ACHN (cell line): Measurements from ENCODE around the gene HPCAL1.

Source experiments
- DNase-seq: peaks from one replicate; pipeline ENCODE4 v3.0.0-alpha.2; 2015
- in situ Hi-C: cut with HindIII; loops from 2 replicates; pipeline ENCODE4 v1.10.0; 2017; ENCODE audit warnings: low sequenced_read_pairs, low pct_ligation_motif_present, low pct_unique_long_range_greater_than_20kb

Gene HPCAL1

DNA sequence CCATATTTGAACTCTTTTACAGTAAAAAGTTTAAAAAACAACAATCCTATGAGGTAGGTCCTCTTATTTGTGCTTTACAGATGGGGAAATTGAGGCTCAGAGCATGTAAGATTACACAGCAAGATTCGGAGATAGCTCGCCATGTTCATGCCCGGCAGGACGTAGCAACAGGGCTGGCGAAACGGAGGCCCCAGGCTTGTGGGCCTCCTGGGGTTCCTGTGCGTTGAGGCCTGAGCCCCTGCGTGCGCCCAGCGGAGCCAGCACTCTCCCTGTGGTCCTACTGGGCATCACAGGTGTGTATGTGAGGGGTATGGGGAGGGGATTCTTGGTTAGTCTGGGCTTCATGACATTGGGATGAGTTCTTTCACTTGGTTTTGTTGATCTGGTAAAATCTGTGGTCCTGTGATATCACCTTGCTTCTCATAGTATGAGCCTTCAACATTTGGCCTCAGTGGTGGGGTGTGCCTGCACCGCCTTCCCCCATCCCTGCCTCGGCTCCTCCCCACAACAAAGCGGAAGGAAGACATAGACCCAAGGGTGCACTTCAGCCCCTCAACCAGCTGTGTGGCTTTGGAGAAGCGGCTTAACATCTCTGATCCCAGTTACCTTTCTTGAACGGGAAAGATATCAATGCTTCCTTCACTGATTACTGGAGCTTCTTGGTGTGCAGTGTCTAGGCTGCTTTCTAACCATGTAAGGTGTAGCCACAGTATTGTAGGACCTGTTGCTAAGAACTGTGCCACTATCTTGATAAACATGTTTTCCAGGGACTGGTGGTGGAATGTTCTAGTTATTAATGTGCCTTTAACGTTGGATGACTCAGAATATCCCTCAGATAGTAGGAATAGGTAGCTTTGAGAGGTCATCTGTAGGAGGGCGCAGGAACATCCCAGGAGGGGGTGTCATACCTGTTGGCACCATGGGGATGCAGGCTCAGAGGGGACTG is 37.2 kb downstream of the HPCAL1 start:
- no peak for DNase-seq
- in situ Hi-C loops, result no loop called here

DNA sequence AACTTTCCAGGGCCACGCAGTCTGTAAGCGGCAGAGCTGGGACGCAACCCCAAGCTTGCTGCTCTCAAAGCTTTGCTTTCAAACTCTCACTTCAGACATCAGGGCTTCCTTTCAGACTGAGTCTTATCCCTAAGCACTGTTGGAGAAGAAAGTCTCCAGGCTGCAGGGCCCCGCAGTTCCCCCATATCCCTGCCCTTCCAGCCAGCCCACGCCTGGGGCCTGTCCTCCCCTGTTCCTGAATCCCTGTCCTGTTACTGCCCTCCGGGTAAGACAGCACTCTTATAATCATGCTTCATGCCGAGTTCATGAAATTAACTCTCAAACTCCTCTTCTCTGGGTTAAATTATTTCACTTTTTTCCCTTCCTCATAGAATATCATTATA is 37.9 kb downstream of the HPCAL1 start:
- no peak for DNase-seq
- in situ Hi-C loops, result no loop called here

DNA sequence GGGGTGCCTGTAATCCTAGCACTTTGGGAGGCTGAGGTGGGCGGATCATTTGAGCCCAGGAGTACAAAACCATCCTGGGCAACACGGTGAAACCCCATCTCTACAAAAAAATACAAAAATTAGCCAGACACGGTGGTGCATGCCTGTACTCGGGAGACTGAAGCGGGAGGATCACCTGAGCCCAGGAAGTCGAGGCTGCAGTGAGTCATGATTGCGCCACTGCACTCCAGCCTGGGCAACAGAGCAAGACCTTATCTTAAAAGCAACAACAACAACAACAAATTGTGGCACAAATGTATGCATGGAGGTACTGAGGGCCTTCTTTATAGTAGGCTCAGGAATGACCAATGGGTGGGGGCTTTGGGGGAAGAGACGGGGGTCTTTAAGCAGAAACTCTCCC is 38.5 kb downstream of the HPCAL1 start:
- in situ Hi-C loops, result no loop called here
- DNase-seq, result no peak

DNA sequence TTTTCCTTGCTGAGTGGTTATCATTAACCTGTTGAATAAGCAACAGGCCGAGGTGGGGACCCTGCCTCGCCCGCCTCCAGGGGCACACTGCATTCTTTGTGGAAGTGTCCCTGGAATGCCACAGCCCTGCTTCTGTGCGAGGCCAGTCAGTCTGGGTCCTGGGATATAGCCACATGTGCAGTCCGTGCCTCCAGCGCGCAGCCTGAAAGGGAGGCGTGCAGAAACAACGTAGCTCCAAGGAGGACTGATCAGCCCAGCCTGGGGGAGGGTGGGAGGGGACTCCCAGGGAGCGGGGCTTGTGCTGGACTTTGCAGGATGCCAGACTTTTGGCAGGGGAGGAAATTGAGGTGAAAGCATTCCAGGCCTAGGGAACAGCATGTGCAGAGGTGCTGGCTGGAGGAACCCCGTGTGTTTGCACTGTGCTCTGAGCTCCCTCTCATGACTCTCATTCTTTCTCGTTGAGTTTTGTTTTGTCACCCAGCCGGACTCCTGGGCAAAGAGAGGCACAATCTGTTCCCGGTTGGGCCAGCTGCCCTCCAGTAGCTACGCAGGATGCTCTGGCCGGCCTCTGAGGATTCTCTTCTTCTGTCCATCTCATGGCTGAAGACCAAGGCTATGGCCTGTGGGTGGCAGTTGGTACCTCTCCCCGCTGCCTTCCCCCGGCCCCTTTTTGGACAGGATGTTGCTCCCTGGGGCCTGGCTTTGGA is 39.7 kb downstream of the HPCAL1 start:
- no peak for DNase-seq
- in situ Hi-C loops, result no loop called here

DNA sequence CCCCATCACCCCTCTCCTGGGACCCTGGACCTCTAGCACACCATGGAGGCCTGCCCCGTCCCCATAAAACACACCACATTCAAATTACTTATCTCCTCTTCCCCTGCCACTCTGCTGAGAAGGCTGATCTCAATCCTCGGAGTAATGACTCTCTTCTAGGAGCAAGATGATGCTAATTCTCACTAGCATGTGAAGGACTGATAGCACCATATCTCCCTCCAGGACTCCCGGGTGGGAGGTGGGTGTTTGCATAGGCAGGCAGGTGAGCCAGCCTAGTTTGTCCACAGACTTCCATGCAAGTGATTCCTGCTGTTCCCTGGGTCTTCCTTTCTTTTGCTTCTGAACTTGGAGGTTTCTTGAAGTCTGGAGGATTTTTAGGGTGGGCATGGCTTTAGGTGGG is 40.5 kb downstream of the HPCAL1 start:
- in situ Hi-C loops, result no loop called here
- no peak for DNase-seq

DNA sequence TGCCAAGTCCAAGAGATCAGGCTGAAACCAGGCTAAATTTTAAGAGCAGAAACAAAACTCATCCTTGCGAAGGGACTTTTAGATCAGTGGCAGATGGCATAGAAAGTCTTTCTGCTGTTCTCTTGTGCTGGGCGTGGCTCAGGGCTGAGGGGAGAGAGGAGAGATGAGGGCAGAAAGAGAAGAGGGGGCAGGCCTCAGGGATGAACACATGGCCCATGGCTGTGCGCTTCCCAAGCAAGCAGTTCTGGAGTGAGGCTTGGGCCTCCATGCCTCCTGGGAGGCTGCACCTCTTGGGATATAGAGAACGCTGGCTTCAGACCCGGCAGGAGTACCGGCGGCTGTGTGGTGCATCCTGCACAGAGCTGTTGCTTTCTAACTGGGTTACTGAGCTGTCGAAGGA is 41.0 kb downstream of the HPCAL1 start:
- in situ Hi-C loops, result no loop called here
- DNase-seq, result no peak

DNA sequence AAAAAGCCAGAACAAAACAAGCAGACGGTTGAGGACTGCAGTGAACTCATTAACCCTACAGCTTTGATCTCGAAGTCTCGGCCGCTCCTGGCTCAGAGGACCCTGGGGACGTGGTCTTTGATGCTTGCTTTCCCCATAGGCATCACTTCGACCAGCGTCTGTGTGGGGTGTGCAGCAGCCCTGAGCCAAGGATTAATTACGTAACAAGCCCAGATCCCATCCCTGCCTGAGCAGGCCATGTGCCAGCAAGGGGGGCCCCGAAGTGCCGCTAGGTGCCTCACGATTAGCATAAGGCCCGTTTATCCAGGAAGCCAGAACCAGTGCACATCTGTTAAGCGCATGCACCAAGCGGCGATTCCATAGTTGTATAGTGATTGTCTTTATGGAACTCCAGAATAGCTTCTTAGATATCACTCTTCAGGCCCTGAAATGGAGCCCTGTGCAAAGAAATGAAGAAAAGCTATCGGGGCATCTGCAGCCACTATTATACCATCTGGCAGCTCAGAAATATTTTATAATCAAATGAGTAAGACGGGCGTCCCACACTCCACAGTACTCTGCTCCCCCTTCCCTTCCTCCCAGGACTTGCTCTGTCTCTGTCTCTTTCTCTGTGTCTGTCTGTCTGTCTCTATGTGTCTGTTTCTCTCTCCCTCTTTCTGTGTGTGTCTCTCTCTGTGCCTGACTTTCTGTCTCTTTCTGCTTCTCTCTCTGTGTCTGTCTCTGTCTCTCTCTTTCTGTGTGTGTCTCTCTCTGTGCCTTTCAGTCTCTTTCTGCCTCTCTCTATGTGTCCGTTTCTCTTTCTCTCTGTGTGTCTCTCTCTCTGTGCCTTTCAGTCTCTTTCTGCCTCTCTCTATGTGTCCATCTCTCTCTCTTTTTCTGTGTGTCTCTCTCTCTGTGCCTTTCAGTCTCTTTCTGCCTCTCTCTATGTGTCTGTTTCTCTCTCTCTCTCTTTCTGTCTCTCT is 41.7 kb downstream of the HPCAL1 start:
- in situ Hi-C loops, result no loop called here
- DNase-seq, result no peak

DNA sequence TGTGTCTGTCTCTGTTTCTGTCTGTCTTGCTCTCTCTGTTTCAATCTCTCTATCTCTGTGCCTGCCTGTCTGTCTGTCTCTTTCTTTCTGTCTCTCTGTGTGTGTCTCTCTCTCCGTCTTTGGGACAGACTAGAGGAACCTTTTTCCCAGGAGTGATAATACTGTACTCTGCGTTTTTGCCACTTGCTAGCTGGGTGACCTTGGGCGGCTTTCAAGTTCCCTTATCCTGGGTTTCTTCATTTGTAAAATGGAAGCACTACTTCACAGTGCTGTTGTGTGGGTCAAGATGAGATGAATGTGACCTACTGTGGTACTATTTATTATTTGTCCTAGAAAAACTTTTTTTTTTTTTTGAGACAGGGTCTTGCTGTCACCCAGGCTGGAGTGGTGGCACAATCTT is 42.4 kb downstream of the HPCAL1 start:
- no peak for DNase-seq
- in situ Hi-C loops, result no loop called here

DNA sequence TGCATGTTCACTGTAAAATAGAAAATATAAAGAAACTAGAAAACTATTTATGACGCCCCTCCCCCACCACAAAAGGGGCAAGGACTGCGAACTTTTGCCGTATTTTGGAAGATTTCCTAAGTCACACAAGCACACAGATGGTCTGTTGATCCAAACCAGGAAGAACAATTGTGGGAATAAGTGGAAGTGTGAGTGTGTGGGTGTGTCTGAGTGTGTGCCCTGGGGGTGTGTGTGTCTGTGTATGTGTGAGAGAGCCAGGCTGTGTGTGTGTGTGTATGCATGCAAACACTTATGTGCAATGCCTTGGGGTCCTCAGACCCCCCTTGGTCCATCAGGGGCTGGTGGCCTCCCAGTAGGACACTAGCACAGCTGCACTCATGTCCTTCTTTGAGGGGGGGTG is 43.1 kb downstream of the HPCAL1 start:
- in situ Hi-C loops, result no loop called here
- no peak for DNase-seq

DNA sequence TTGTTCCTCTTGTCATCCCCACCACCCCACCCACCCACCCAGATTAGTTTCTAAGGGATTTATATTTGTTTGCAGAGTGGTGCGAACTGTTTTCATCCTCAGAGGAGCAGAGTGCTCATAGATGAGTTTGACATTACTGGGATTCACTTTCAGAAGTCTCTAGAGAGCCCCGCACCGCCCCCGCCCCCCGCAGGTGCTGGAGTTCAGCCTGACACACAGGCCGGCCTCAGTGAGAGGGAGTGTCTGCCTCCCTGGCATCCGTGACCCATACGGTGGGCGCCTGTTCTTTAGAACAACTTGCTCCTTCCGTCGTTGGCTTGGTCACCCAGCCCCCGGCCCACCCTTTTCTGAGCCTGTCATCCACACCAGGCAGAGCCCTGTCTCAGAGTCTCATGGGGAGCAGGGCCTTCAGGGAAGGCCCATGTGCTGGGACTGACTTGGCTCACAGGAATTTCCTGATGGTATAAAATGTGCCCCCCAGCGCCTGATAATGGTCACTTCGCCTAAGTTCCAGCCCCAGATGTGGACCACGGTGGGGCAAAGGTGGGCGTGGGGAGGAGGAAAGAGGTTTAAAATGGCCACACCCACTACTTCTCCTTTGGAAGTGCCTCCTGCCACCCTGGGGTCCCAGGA is 44.3 kb downstream of the HPCAL1 start:
- peak; percentile 68 for DNase-seq
- in situ Hi-C loops, result no loop called here

DNA sequence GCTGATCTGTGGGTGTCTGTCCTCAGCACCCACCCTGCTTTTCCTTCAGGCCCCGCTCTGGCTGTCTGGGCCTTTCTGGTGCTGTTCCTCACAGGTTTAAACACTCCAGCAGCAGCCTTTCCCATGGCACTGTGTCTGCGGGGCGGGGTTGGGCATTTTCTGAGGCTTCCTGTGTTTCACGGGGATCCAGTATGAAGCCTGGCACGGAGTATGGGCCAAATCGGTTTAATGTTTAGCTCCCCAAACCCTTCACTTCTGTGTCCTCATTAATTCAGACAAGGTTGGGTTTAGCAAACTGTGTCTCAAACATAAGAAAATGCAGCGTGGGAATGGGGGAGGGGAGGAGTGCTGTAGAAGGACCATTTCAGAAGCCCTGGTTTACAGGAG is 44.9 kb downstream of the HPCAL1 start:
- in situ Hi-C loops, result no loop called here

DNA sequence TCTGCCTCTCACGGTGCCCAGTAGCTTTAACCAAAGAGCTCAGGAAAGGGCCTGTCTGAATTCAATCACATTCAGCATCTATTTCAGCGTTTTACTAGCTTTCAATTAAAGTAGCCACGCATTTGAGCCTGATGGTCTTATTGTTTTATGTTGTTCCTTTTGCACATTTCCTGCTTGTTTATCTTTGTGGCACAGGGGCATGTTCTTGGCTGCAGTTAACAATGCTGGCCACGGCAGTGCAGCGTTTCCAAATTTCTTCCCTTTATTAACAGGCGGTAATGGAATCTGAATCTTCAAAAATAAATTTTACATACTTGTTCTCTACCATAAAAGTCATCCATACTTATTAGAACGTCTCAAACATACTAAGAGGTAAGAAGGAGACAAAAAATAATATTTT is 46.2 kb downstream of the HPCAL1 start:
- in situ Hi-C loops, result no loop called here
- DNase-seq, result no peak

More for the DNA sequence above, 44.9 kb downstream of the HPCAL1 start:
- peak; percentile 66 for DNase-seq

DNA sequence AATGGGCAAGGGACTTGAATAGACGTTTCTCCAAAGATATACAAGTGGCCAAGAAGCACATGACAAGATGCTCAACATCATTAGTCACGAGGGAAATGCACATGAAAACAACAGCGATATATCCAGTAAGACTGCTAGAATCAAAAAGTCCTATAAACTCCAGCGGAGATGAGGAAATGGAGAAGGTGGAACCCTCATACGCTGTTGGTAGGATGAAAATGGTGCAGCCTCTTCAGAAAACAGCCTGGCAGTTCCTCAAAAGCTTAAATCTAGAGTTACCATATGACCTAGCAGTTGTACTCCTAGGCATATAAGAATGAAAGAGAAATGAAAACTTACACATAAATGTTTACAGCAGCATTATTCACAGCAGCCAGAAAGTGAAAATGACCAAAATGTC is 48.1 kb downstream of the HPCAL1 start:
- no peak for DNase-seq
- in situ Hi-C loops, result no loop called here

DNA sequence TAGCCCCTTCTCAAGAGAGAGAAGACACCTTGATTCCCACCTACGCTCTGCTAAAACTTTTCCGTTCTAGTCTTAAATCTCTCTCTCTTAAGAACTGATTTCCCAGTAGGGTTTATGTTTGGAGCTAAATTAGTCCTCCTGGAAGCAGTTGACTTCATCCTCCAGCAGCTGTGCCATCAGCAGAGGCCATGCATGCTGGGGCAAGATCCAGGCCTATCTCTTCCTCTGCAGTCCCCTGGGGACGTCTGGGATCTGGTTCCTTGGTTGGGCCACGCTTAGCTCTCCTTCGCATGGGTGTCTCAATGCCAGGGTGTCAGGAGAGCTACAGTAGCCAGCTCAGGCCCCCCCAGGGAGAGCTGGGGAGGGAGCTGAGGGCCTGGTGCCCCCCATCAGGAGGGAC is 49.7 kb downstream of the HPCAL1 start:
- in situ Hi-C loops, result no loop called here
- no peak for DNase-seq

DNA sequence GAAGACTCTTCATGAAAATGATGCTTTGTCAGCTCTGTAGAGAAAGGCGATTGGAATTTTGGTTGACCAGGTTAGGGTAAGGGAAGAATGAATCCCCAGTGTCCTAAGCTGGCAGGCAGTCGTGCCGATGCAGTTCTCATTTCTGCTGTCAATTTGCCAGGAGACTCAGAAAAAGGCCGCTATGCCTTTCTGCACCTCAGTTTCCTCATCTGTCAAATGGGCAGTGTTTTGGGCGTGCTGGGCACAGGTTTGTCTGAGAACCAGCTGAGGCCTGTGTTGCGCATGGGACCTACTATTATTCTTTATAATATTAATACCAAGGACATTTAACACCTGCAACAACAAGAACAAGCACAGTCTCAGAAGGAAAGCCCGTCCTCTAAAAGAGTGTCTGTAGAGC is 50.3 kb downstream of the HPCAL1 start:
- DNase-seq, result no peak
- in situ Hi-C loops, result no loop called here

DNA sequence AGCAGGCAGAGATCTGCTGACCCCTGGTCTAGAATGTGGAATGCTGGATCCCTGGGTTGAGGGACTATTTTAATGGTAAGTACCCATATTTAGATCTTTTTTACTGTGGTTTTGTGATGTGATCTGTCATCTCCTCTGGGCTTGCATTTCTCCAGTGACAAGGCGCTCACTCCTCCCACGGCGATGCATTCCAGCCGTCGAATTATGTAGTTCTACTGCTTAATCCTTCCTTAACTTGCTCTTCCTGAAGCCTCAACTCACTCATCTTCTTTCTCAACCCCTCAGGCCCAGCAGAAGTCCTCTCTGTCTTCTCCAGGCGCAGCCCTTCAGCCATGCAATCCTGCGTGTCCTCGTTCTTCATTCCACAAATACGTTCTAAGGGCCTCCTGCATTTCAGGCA is 51.2 kb downstream of the HPCAL1 start:
- in situ Hi-C loops, result no loop called here

DNA sequence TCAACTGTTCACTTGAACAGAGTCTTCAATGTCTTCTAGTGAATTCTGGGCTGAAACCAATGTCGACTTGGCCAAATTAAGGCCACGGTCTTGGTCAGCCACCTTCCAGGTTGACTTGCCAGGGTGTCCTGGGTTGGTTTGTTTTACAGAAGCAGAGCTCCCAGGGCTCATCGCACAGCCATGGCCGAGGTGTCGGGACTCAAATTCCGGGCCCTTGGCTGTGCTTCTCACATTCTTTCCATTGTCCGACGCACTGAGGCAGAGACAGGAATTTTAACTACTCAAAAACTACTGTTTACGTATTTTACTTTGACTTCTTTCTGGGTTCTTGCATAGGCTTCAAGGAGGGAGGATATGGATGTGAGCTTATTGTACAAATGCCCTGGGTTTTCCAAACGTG is 51.7 kb downstream of the HPCAL1 start:
- in situ Hi-C loops, result no loop called here
- DNase-seq, result no peak

More for the DNA sequence above, 51.2 kb downstream of the HPCAL1 start:
- DNase-seq, result no peak
